Endothelial cell of umbilical vein (primary cell): ENCODE measurements around the gene SFSWAP. TPM values are rescaled to one million over a fixed set of nuclear protein-coding genes. Genes with fewer than 3 reads are reported as not detected.

Experiments
- BruUV-seq: library from RNA; stranded (reverse); fragments of 400-500 nt; replicated peaks from 2 replicates; lab custom pipeline; 2021; lab: Mats Ljungman, UMichigan
- CTCF ChIA-PET: fragments of 300-600, 350-600 bp; sonication (Branson Sonifier 250); formaldehyde crosslinking; loops from one replicate; lab custom pipeline; 2021; ENCODE audit warnings: antibody characterized with exemption, inconsistent platforms; lab: Charles Lee
- POLR2A ChIA-PET: fragments of 300-600, 350-600 bp; sonication (Branson Sonifier 250); formaldehyde crosslinking; loops from one replicate; lab custom pipeline; 2021; ENCODE audit warnings: antibody characterized with exemption, inconsistent platforms; lab: Charles Lee
- DNase-seq: peaks from one replicate; pipeline ENCODE4 v3.0.0-alpha.2; 2011; ENCODE audit warnings: low read depth, low spot score
- FAIRE-seq: peaks from 2 replicates; lab custom pipeline; 2011; peaks lifted over from hg19 to GRCh38; lab: Jason Lieb, UNC
- H2AFZ ChIP-seq: 2 replicates; pipeline ENCODE4 v1.6.0; 2012; ENCODE audit warnings: low read depth, low read length, control low read depth, inconsistent platforms
- H3K27ac ChIP-seq: 2 replicates; pipeline ENCODE4 v1.5.1; 2011; ENCODE audit warnings: low read depth, mild to moderate bottlenecking, control low read depth, low read length, moderate library complexity; ENCODE audit not compliant: insufficient read depth
- H3K27me3 ChIP-seq, 2 experiments: 2 replicates each; pipeline versions ENCODE4 v1.6.0 to v1.6.1; 2011; ENCODE audit warnings: low read length in 2 of 2, mixed read lengths in 1 of 2; ENCODE audit not compliant: control insufficient read depth in 2 of 2, insufficient read depth in 2 of 2
- H3K36me3 ChIP-seq, 2 experiments: 2 replicates in 1 of 2; 3 replicates in 1 of 2; pipeline ENCODE4 v1.5.1; 2011; ENCODE audit warnings: low read length in 2 of 2, mild to moderate bottlenecking in 1 of 2, moderate library complexity in 1 of 2; ENCODE audit not compliant: control insufficient read depth in 2 of 2, insufficient read depth in 2 of 2; ENCODE audit errors: extremely low read depth in 1 of 2
- H3K4me1 ChIP-seq: 3 replicates; pipeline ENCODE4 v1.5.1; 2011; ENCODE audit warnings: mild to moderate bottlenecking, low read length; ENCODE audit not compliant: control insufficient read depth, insufficient read depth; ENCODE audit errors: extremely low read depth
- H3K4me2 ChIP-seq: 2 replicates; pipeline ENCODE4 v1.6.1; 2011; ENCODE audit warnings: low read length, control low read depth, mixed read lengths; ENCODE audit not compliant: insufficient read depth
- H3K4me3 ChIP-seq, 3 experiments: fragments of 200-600 bp in 1 of 3; sonication (generic), shearing (Covaris generic) in 1 of 3; replicated peaks in 1 of 3; 2 replicates each; pipeline ENCODE4 v1.5.1; 2011 to 2016; ENCODE audit warnings: control low read depth in 3 of 3, low read length in 3 of 3, mild to moderate bottlenecking in 2 of 3, inconsistent platforms in 1 of 3, low read depth in 1 of 3, moderate library complexity in 1 of 3; ENCODE audit not compliant: insufficient read depth in 1 of 3
- H3K79me2 ChIP-seq: 2 replicates; pipeline ENCODE4 v1.6.0; 2012; ENCODE audit warnings: low read length, inconsistent platforms; ENCODE audit not compliant: control insufficient read depth, insufficient read depth
- H3K9ac ChIP-seq: replicated peaks from 2 replicates; pipeline ENCODE3; 2011; ENCODE audit warnings: low read length, control low read depth; ENCODE audit not compliant: insufficient read depth; ENCODE audit errors: extremely low read depth
- H3K9me1 ChIP-seq: replicated peaks from 3 replicates; pipeline ENCODE4 v1.6.0; 2011; ENCODE audit warnings: mild to moderate bottlenecking, low read length; ENCODE audit not compliant: control insufficient read depth, insufficient read depth; ENCODE audit errors: extremely low read depth
- H3K9me3 ChIP-seq: replicated peaks from 2 replicates; pipeline ENCODE4 v1.5.1; 2012; ENCODE audit warnings: low read length, inconsistent platforms; ENCODE audit not compliant: control insufficient read depth, insufficient read depth
- H4K20me1 ChIP-seq: replicated peaks from 2 replicates; pipeline ENCODE3; 2011; ENCODE audit warnings: mild to moderate bottlenecking, low read length; ENCODE audit not compliant: control insufficient read depth, insufficient read depth; ENCODE audit errors: extremely low read depth
- EZH2 ChIP-seq: IDR thresholded peaks from 2 replicates; pipeline ENCODE4 v1.6.1; 2012; ENCODE audit warnings: borderline replicate concordance, low read depth, mild to moderate bottlenecking, moderate library complexity, low read length, inconsistent platforms; ENCODE audit not compliant: severe bottlenecking
- FOS ChIP-seq: IDR thresholded peaks from 2 replicates; pipeline ENCODE4 v1.6.1; 2011; ENCODE audit warnings: mild to moderate bottlenecking, low read length, moderate library complexity, borderline replicate concordance; ENCODE audit not compliant: insufficient read depth
- GATA2 ChIP-seq: IDR thresholded peaks from 2 replicates; pipeline ENCODE4 v1.7.0; 2011; ENCODE audit warnings: low read depth, mild to moderate bottlenecking, moderate library complexity, mixed read lengths, low read length; ENCODE audit not compliant: insufficient read length, insufficient read depth
- JUN ChIP-seq: IDR thresholded peaks from 2 replicates; pipeline ENCODE4 v1.6.1; 2011; ENCODE audit warnings: borderline replicate concordance, low read depth; ENCODE audit not compliant: insufficient read length, insufficient read depth
- MYC ChIP-seq: IDR thresholded peaks from one replicate; pipeline ENCODE4 v1.6.1; 2011; ENCODE audit warnings: mild to moderate bottlenecking, low read depth, low read length
- POLR2A ChIP-seq: IDR thresholded peaks from 2 replicates; pipeline ENCODE4 v1.6.1; 2012; ENCODE audit warnings: low read depth, mild to moderate bottlenecking, control low read depth, low read length
- POLR2AphosphoS5 ChIP-seq: IDR thresholded peaks from 2 replicates; pipeline ENCODE4 v1.6.1; 2012; ENCODE audit warnings: low read depth, mild to moderate bottlenecking, control low read depth, low read length, moderate library complexity; ENCODE audit not compliant: insufficient read depth
- dilution Hi-C: fragments of 300-500 bp; cut with MboI; formaldehyde crosslinking; loops from one replicate; pipeline ENCODE4 v1.15.0; 2019; ENCODE audit warnings: low sequenced_read_pairs; ENCODE audit not compliant: extremely low pct_ligation_motif_present
- intact Hi-C: fragments of 100-400 bp; cut with micrococcal nuclease; formaldehyde crosslinking; loops from one replicate; pipeline ENCODE4 v1.10.0; 2022
- polyA plus RNA-seq, 4 experiments: library from polyadenylated mRNA; depleted of rRNA in 3 of 4; stranded (reverse) in 3 of 4; unstranded in 1 of 4; fragments of >200 nt; gene quantifications; 2 replicates each; pipeline versions ENCODE4 v1.2.1 to v1.2.3, GENCODE V29; 2011 to 2012; ENCODE audit warnings: missing spikeins in 1 of 4
- total RNA-seq: library from RNA; stranded (reverse); gene quantifications from 2 replicates; pipeline ENCODE4 v1.2.3, GENCODE V29; 2021
- TF ChIP-seq, protein P1 (sequence below), 2 donors: IDR thresholded peaks; 1 replicate in 1 of 2; 2 replicates in 1 of 2; pipeline ENCODE4 v1.5.1; 2011; ENCODE audit warnings: low read length in 2 of 2, mild to moderate bottlenecking in 2 of 2, moderate library complexity in 2 of 2, control low read depth in 1 of 2, inconsistent platforms in 1 of 2, low read depth in 1 of 2; ENCODE audit not compliant: insufficient read depth in 1 of 2; ENCODE audit errors: extremely low read depth in 1 of 2
- TF ChIP-seq, protein P2 (sequence below): IDR thresholded peaks from 2 replicates; pipeline ENCODE4 v1.6.1; 2011; ENCODE audit not compliant: insufficient read depth, insufficient read length

SFSWAP gene
- total and polyA plus RNA-seq, 2 donors (not counting 3 experiments of a cell fraction or from before 2014, with no cell fraction given), result 38.1 to 53.3 TPM

DNA sequence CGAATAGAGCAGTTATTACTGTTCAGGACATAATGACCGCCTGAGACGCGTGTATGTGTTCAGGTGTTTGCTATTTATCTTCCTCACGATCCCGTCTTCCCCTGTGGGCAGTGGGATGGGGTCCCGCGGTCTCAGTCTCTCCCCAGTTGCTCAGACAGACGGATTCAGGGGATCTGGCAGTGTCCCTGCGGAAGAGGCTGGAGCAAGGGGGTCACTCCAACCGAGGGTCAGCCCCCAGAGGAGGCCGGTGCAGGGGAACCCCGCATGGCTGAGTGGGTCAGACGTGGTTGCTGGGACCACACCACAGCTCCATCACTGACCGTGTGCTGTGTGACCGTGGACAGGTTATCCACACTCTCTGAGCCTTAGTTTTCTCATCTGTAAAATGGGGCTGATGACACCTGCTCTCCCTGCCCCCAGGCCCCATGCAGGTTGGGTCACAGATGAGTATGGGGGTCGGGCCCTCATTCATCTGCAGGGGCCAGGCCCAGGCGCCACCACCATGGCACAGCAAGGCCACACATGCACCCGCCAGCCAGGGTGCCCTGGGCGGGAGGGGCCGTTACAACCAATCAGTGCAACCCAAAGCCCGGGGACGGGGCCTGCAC lies 122.5 kb downstream of the SFSWAP start:
- Histone ChIP-seq H3K9me1 (no peaks in the 10 kb centered on the region), H3K4me2 (no peak overlapping the region), H3K27ac (no peak overlapping the region), H3K36me3 (no peaks in the 10 kb centered on the region), H3K4me1 (peaks cover 12% of the 10 kb centered on the region), H4K20me1 (no peaks in the 10 kb centered on the region), H3K4me3 (no peak overlapping the region), H3K9me3 (no peaks in the 10 kb centered on the region), H3K9ac (no peak overlapping the region), H3K27me3 (peaks cover 0 to 4% of the 10 kb centered on the region in 2 experiments), H3K79me2 (no peaks in the 10 kb centered on the region), H2AFZ (no peak overlapping the region)
- BruUV-seq, result no TSS peak
- DNase-seq, result no peak
- POLR2A ChIA-PET, result no interaction called here
- intact Hi-C loops, result loop anchor here (5.0 kb wide), 2 partner anchors 961 to 996 kb away; partner anchors contain the start of genes RAN and STX2
- TF ChIP-seq MYC (no peak), FOS (no peak), EZH2 (no peak), POLR2A (no peak), POLR2AphosphoS5 (no peak), JUN (no peak), GATA2 (no peak)
- TF ChIP-seq, protein P1, sequence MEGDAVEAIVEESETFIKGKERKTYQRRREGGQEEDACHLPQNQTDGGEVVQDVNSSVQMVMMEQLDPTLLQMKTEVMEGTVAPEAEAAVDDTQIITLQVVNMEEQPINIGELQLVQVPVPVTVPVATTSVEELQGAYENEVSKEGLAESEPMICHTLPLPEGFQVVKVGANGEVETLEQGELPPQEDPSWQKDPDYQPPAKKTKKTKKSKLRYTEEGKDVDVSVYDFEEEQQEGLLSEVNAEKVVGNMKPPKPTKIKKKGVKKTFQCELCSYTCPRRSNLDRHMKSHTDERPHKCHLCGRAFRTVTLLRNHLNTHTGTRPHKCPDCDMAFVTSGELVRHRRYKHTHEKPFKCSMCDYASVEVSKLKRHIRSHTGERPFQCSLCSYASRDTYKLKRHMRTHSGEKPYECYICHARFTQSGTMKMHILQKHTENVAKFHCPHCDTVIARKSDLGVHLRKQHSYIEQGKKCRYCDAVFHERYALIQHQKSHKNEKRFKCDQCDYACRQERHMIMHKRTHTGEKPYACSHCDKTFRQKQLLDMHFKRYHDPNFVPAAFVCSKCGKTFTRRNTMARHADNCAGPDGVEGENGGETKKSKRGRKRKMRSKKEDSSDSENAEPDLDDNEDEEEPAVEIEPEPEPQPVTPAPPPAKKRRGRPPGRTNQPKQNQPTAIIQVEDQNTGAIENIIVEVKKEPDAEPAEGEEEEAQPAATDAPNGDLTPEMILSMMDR (IDR thresholded peaks at IDR 0.05; ENCODE audit: extremely low read depth in 1 of 2, insufficient read depth in 1 of 2, low read depth in 1 of 2, low read length in 2 of 2), result no peak
- TF ChIP-seq, protein P2, sequence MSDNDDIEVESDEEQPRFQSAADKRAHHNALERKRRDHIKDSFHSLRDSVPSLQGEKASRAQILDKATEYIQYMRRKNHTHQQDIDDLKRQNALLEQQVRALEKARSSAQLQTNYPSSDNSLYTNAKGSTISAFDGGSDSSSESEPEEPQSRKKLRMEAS, result no peak
- CTCF ChIA-PET, result interaction anchor here (3.8 kb wide), 1 partner anchor 168 kb away, joined by 26 read pairs; no protein-coding TSS in a partner anchor
- no peak for FAIRE-seq
- dilution Hi-C loops, result no loop called here
